ENCODE results near the gene MYT1. TPM values are rescaled to one million over a fixed set of nuclear protein-coding genes. Genes with fewer than 3 reads are reported as not detected.

The MYT1 gene
- total and polyA plus RNA-seq, 2 of the 13 experiments (the other 11 are each of a cell fraction or from before 2014, with no cell fraction given): 0.58 to 2.5 TPM

DNA sequence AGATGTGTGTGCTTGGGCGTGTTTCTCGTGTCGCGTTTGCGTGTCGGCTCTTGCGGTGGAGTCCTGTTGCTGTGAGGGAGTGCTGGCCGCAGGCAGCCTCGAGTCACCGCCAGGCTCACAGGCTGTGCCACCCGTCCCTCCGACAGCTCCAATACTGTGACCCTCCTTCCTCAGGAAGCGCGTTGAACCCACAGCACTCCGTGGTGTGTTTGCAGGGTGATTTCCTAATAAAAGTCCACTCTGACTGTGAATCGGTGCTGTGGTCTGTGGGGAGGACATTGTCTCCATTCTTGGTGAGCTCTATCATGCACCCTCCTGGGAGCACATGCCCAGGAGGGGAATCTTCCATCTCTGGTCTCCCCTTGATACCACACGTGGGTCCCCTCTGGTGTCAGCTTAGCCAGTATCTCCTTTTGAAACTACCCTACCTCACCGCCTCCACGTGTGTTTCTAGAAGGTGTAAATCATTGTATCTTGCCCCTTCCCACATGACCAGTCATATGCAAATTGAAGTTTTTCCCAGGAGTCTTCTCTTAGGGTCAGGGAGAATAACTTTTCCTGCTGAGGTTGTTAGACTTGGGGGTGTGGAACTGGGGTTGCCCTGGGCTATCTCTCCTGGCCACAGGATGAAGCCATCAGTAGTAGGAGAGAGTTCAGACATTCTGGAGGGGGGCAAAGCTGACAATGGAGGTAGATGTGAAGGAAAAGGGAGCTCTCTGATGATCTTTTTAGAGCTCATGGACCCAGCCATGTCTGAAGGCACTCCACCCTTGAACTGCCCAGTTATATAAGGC is 77.9 kb downstream of the MYT1 start (continued):
- TF ChIP-seq, protein P1, sequence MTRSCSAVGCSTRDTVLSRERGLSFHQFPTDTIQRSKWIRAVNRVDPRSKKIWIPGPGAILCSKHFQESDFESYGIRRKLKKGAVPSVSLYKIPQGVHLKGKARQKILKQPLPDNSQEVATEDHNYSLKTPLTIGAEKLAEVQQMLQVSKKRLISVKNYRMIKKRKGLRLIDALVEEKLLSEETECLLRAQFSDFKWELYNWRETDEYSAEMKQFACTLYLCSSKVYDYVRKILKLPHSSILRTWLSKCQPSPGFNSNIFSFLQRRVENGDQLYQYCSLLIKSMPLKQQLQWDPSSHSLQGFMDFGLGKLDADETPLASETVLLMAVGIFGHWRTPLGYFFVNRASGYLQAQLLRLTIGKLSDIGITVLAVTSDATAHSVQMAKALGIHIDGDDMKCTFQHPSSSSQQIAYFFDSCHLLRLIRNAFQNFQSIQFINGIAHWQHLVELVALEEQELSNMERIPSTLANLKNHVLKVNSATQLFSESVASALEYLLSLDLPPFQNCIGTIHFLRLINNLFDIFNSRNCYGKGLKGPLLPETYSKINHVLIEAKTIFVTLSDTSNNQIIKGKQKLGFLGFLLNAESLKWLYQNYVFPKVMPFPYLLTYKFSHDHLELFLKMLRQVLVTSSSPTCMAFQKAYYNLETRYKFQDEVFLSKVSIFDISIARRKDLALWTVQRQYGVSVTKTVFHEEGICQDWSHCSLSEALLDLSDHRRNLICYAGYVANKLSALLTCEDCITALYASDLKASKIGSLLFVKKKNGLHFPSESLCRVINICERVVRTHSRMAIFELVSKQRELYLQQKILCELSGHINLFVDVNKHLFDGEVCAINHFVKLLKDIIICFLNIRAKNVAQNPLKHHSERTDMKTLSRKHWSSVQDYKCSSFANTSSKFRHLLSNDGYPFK (CRISPR knock-in tag; IDR thresholded peaks at IDR 0.05; ENCODE audit: borderline replicate concordance): no peak
- TF ChIP-seq POLR2AphosphoS5 (IDR thresholded peaks at IDR 0.05; ENCODE audit: low read depth, low read length): no peak
- TF ChIP-seq SAFB2 (CRISPR knock-in tag; IDR thresholded peaks at IDR 0.05; ENCODE audit: borderline replicate concordance, low read depth): peak; percentile 11; the same call in 1 of the 2 replicates
- TF ChIP-seq ZNF543 (CRISPR knock-in tag; IDR thresholded peaks at IDR 0.05): peak; percentile 13; the same call in 1 of the 2 replicates
- TF ChIP-seq NR2F2 (IDR thresholded peaks at IDR 0.05; ENCODE audit: borderline replicate concordance, low read depth): no peak
- TF ChIP-seq DPF2 (CRISPR knock-in tag; IDR thresholded peaks at IDR 0.05; ENCODE audit: borderline replicate concordance, low read depth): no peak
- no peak; the same call in 1 of the 2 replicates for TF ChIP-seq CHD2 (IDR thresholded peaks at IDR 0.05; ENCODE audit: low read depth, low read length)
- no peak for TF ChIP-seq ZBTB4 (CRISPR knock-in tag; IDR thresholded peaks at IDR 0.05; ENCODE audit: borderline replicate concordance)
- TF ChIP-seq JUND (CRISPR knock-in tag; IDR thresholded peaks at IDR 0.05): 0 out of 2 replicates have a peak, but pooled peaks have one; percentile 19
- TF ChIP-seq FOSL1 (CRISPR knock-in tag; IDR thresholded peaks at IDR 0.05; ENCODE audit: borderline replicate concordance): no peak
- no peak for TF ChIP-seq ZNF737 (CRISPR knock-in tag; IDR thresholded peaks at IDR 0.05; ENCODE audit: borderline replicate concordance)
- TF ChIP-seq EZH2 (conservative IDR thresholded peaks at IDR 0.05; ENCODE audit: low read depth, low read length): no peak
- no peak for TF ChIP-seq ZFP62 (CRISPR knock-in tag; IDR thresholded peaks at IDR 0.05)
- TF ChIP-seq ZNF761 (CRISPR knock-in tag; conservative IDR thresholded peaks at IDR 0.05): no peak
- no peak for TF ChIP-seq NFKB2 (CRISPR knock-in tag; IDR thresholded peaks at IDR 0.05; ENCODE audit: borderline replicate concordance)
- TF ChIP-seq TERF1 (CRISPR knock-in tag; IDR thresholded peaks at IDR 0.05): no peak

Measured in HepG2 (cell line).